ENCODE measurements around the gene G2E3.
"Not testable (repeated sequence)": the region's sequence is repeated elsewhere in the genome, so short reads cannot be mapped to it uniquely, and the experiment has no call there.

Gene G2E3

DNA sequence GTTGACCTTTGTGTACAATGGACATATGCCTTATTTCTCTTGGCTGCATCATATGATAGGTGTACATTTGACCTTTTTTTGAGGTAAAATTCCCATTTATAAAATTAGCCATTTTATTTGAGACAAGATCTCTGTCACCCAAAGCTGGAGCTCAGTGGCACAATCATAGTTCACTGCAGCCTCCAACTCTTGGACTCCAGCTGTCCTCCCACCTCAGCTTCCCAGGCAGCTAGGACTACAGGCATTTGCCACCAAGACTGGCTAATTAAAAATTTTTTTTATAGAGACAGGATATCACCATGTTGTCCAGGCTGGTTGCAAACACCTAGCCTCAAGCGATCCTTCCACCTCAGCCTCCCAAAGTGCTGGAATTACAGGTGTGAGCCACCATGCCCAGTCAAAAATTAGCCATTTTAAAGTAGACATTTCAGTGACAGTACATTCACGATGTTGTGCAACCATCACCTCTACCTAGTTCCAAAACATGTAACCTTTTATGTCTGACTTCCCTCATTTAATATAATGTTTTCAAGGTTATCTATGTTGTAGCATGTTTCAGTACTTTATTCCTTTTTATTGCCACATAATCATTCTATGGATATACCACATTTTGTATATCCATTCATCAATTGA lies 5.4 kb downstream of the G2E3 start:
- no peak for DNase-seq

DNA sequence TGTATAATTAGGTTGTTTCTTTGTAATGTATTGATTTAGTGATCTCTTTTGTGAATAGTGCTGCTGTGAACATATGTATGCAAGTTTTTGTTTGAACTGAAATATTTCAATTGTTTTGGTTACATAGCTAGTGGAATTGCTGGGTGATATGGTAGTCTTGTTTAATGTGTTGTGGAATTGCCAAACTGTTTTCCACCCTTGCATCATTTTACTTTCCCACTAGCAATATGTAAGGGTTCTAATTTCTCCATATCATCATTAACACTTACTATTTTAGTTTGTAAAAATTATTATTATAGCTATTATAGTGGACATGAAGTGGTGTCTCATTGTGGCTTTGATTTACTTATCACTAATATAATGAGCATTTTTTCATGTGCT lies 5.9 kb downstream of the G2E3 start:
- DNase-seq = no peak

DNA sequence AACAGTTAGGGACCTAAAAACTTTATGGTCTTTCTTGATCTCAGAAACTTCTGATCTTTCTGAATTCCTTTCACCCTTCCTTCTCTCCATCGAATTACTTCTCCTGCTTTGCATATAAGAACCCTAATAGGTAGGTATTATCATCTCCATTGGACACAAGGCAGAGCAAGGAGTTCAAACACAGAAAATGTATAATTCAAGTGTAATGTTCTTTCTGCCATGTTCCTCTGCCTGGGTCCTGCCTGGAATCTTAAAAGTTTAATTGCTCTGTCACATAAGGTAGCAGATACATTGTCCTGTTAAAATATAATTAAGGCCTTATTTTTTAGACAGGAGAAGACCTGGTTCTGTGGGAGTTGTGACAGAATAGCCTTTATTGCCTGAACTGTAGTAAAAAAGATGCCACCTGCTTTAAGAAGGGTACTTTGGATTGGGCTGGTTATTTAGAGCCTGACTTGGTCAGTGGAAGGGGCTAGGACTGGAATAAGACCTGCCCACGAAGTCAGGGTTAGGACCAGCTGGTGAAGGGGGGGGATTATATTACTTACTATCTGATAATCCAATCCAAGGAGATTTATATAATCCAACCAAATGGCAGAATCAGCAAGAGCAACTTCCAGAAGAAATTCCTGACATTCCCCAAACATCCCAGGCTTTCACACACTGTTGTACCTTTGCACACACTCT lies 10.4 kb downstream of the G2E3 start:
- DNase-seq = no peak

DNA sequence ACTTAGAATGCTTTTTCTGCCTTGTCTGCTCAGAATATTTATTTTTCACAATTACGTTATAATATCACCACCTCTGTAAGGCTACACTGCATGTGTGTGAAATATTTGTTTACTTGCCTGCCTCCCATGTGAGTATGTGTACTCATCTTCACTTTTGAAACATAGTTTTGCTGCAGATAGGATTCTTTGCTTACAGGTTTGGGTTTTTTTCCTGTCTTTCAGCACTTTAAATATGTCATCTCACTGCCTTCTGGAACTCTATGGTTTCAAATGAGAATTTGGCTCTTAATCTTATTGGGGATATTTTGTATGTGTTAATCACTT lies 10.9 kb downstream of the G2E3 start:
- DNase-seq = no peak

DNA sequence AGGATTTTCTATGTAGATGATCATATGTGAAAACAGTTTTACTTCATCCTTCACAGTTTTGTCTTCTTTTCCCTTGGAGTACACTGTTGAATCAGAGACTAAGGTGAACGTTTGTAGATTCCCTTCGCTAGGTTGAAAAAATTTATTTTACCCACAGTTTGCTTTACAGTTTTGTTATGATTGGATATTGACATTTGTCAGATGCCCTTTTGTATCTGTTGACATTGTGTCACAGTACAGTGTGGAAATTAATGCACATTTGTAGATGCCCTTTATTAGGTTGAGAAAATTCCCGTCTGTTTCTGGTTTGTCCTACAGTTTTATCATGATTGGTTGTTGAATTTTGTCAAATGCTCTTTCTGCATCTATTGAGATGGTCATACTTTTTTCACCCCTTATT lies 13.3 kb downstream of the G2E3 start:
- DNase-seq = no peak

DNA sequence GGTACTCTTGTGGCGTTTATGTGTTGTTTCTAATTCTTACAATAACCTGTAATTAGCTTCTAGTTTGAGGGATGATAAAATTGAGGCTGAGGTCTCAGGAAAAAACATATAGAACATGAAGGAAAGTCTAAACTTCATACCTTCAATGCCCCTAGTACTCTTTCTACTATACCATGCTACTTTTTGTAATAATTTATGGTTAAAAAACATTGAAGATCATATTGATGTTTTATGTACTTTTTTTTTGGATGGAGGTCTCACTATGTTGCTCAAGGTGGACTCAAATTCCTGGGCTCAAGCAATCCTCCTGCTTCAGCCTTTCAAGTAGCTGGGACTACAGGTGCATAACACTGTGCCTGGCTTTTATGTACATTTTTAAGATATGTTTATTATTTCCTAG lies 13.8 kb downstream of the G2E3 start:
- no peak for DNase-seq

DNA sequence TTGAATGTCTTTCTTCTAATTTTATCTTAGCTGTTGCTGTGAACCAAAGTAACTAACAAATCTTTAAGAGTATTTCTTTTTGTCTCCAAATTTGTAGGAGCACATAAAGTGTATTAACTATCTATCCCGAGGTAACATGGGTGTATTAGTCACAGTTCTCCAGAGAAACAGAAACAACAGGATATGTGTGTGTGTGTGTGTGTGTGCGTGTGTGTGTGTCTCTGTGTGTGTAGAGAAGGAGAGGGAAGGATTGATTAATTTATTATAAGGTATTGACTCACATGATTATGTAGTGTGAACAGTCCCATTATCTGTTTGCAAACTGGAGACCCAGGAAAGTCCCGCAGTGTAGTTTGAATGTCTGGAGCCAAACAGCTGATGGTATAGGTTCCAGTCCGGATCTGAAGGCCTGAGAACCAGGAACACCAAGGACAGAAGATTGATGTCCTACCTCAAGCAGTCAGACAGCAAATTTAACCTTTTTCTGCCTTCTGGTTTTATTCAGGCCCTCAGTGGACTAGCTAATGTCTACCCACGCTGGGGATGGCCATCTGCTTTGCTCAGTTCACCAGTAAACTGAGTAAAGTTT lies 14.4 kb downstream of the G2E3 start:
- no peak for DNase-seq

DNA sequence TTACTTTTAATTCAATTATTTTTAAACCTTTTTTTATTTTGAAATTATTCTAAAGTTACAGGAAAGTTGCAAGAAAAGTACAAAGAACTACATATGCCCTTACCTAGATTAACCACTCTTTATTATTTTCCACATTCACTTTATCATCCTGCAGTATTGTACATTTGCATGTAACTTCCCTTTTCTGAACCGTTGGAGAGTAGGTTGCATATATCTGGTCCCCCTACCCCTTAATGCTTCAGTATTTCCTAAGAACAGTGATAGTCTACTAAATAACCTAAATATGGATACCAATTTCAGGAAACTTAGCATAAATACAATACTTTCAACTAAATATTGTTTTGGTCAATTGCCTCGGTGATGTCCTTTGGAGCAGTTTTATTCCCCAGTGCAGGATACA lies 15.0 kb downstream of the G2E3 start:
- peak; percentile 36 to 40 for DNase-seq

DNA sequence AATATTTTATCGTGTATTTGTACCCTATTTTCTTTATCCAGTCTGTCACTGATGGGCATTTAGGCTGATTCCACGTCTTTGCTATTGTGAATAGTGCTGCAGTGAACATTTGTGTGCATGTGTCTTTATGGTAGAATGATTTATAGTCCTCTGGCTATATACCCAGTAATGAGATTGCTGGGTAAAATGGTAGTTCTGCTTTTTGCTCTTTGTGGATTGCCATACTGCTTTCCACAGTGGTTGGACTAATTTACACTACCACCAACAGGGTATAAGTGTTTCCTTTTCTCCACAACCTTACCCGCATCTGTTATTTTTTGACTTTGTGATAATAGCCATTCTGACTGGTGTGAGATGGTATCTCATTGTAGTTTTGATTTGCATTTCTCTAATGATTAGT lies 15.8 kb downstream of the G2E3 start:
- peak; percentile 44 to 59 for DNase-seq

DNA sequence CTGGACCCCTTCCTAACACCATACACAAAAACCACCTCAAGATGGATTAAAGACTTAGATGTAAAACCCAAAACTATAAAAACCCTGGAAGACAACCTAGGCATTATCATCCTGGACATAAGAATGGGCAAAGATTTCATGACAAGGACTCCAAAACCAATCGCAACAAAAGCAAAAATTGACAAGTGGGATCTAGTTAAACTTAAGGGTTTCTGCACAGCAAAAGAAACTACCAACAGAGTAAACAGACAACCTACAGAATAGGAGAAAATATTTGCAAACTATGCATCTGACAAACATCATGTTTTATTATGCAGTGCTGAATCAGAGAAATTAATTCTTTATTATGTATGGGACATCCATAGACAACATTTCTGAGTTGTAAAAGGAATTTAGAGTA lies 17.4 kb downstream of the G2E3 start:
- not testable (repeated sequence) for DNase-seq

DNA sequence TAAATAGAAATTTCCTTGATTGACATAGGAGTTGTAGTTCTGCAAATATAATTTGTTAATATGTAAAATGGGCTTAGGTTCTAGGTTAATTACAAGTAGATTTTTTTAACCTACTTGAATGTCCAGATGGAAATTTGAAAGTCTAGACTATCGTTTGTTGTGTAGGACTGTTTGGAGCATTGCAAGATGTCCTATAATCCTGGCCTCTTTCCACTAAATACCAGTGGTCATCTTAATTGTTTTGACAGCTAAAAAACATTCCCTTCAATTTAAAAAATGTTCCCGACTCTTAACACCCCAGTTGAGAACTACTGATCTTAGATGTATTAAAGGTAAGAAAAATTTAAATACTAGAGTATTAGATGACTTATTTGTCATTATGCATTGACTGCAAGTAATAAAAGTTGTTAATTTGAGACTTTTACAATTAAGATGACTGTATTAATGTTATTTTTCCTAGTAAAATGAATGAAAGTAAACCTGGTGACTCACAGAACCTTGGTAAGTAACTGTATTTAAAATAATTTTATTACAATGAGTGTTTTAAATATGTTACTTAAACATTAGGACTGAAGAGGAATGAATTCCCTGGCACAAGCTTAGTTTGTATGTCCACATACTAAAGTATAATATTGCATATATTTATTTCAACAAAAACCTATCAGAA lies 21.8 kb downstream of the G2E3 start:
- DNase-seq = no peak

DNA sequence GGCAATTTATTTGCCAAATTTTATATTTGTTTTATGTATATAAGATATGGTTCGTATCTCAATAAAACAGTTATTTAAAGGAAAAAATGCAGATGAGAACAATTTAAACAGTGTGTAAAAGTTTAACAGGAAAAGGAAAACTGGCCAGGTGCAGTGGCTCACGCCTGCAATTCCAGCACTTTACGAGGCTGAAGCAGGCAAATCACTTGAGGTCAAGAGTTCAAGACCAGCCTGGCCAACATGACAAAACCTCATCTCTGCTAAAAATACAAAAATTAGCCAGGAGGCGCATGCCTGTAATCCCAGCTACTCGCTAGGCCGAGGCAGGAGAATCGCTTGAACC lies 22.3 kb downstream of the G2E3 start:
- DNase-seq = no peak

DNA sequence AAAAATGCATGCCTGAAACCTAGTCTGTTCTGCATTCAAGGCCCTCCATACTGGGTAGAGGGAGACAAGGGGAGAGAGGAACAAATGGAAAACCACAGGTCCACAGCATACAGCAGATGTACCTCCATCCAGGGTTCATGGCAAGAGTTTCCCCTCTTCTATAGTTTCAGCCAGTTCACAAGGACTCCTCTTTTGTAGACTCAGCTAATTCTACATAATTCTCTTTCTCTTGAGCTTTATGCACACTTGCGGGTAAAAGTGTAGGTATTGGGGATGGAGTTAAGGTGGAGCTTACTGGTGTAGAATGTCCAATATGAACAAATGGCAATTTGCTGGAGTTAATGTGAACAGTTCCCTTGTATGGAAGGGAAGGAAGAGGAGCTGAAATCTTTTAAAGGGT lies 23.4 kb downstream of the G2E3 start:
- no peak for DNase-seq

DNA sequence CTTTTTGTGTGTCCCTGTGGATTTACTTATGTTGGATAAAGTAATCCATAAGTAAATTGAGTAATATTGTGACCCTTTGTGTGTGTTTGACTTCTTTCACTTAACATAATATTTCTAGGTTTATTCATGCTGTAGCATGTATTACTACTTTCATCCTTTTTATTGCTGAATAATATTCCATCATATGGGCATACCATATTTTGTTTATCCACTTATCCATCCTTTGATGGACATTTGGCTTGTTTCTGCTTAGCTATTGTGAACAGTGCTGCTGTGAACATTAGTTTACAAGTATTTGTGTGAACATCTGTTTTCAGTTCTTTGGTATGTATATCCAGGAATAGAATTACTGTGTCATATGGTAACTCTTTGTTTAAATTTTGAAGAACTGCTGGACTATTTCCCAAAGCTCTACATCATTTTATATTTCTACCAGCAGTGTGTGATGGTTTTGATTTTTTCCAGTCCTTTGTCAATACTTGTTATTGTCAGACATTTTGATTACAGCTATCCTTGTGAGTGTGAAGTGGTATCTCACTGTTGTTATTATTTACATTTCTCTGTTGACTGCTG lies 25.2 kb downstream of the G2E3 start:
- DNase-seq = no peak

DNA sequence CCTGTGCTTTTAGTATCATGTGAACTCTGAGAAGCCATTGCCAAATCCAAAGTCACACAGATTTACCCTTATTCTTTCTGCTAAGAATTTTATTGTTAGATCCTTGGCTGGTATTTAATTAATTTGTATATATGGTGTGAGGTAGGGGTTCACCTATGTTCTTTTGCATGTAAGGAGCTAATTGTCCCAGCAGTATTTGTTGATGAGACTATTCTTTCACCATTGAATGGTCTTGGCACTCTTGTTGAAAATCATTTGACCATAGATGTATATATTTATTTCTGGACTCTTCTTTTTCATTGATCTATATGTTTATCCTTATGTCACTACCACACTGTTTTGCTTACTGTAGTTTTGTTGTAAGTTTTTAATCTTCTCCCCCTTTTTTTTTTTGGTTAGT lies 26.2 kb downstream of the G2E3 start:
- DNase-seq = no peak

DNA sequence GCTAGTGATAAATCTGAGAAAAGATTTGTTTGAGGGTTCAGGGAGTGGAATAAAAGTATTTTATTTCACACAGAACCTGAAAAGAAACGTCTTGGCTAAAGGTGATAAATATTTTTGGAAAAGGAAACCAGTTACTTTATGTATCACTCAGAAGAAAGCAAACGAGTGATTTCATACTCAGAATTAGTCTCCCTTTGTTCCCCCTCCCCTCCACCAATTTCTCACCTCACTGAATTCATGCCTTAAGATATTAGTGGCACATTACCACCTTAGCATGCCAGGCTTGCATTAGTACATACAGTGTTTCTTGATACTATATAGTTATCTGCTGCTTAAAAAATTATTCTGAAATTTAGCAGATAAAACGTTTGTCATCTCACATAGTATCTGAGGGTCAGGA lies 28.2 kb downstream of the G2E3 start:
- no peak for DNase-seq

DNA sequence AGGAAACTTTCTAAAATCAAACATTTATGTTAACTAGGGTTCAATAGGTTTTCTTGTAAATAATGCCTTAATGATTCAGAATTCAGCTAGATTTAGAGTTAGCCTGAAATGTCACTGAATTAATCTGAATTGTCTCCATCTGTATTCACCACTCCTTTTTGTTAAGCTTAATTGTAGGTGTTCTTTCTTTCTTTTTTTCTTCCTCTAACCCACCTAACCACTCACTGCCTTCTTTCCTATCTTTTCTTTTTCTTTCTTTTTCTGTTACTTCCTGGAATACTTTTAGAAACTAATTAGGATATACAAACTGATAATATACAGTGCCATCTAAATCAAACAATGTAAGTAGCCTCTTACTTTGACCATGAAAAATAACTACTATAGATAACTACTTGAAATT lies 29.9 kb downstream of the G2E3 start:
- no peak for DNase-seq

DNA sequence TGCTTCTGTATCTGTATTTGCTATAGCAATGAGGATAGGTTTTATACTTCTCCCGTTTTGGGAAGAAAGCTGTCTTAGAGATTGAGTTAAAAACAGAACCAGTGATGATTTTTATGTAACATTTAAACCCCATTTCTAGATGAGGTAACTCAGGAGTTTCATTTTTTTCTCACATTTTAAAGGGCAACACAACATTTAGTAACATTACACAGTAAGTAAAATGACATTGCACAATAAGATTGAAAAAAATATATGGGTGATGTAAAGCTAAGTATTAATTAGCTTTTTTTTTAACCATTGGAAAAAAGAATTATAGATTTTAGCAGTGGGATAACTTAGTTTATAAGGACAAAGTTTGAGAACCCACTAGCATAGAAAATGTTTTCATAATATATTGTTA lies 38.0 kb downstream of the G2E3 start:
- no peak for DNase-seq

DNA sequence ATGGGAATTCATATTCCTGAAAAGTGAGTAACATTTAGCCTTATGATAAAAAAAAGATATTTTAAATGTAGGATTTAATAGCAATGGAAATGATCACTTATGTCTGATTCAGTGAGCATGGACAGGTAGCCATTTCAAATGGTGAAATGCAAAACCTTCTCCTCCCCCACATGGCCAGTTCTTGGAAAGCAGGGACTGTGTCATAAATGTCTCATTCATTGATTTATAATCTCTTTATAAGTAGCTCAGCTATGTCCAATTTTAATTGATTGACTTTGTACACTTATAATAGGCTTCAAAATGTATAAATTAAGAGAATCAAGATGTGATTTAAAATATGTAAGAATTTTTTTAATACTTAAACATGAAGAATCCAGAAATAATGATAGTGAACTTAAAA lies 38.5 kb downstream of the G2E3 start:
- DNase-seq = no peak

DNA sequence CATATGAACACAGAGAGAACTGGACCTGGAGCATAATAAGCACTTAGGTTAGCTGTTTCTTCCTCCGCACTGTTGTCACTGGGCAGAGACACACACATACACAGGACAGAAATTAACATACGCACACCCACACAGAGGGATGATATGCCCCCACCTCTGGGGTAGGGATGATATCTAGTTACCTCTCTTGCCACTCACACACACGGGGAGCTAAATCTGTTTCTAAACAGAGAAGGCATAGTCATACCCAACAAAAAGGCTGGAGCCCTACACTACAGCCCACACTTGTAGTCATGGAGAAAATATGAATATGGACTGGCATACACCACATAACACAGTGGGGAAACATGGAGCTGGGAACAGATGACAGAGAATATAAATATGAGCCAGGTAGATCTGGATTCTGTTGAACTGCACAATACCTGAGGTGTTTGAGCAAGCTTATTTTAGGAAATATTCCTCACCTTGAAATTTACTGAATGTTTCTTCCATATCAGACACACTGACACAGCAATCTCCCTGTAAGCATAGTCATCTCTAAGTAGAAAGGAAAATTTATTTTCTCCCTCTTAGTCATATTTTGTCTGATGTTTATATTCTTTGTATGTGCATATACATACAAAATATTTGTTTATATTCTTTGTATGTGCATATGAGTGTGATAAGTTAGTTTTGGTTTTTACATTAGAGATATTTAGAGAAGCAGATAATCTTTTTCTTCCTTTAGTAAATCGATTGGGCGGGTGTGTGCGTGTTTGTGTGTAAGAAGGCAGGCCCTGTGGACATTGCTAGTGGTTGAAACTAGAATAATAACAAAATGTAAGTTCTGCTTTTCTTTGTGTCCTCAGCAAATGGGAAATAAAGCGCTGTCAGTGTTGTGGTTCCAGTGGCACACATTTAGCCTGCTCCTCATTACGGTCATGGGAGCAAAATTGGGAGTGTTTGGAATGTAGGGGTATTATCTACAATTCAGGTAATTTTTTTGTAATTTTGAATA lies 42.3 kb downstream of the G2E3 start:
- peak; percentile 54 to 60 for DNase-seq

DNA sequence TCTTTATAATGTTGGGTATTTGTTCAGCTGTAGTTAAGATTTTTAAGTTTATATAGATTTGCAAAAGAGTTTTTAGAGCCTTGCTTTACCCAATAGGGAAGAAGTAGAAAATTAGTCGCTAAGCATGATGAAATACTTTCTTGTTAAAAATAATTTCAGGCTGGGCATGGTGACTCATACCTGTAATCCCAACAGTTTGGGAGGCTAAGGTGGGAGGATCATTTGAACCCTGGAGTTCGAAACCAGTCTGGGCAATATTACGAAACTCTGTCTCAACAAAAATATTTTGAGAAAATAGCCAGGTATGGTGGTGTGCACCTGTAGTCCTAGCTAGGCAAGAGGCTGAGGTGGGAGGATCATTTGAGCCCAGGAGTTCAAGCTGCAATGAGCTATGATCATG lies 44.4 kb downstream of the G2E3 start:
- DNase-seq = no peak

DNA sequence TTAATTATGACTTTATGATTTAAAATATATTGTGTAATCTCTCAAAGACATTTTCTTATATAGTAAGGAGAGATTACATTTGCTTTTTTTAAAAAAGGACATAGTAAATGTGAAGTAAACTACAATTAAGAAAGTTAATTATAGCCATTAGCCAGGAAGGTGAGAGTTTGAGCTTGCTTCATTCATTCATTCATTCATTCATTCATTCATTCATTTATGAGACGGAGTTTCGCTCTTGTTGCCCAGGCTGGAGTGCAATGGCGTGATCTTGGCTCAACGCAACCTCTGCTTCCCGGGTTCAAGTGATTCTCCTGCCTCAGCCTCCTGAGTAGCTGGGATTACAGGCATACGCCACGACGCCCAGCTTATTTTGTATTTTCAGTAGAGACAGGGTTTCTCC lies 45.7 kb downstream of the G2E3 start:
- DNase-seq = not testable (repeated sequence)

All from Kasumi-1 (cell line).